Astrocyte (in vitro differentiated cells and primary cell): ENCODE data around the gene LZTS2. TPM values are rescaled to one million over a fixed set of nuclear protein-coding genes. Genes with fewer than 3 reads are reported as not detected.
A peak's percentile ranks its signal among the peaks of the same experiment; 100 is the strongest.

Experiments used
- DNase-seq: peaks from one replicate; pipeline ENCODE4 v3.0.0-alpha.2; 2010; ENCODE audit warnings: low read depth
- FAIRE-seq: peaks from 2 replicates; lab custom pipeline; 2011; peaks lifted over from hg19 to GRCh38; lab: Jason Lieb, UNC
- H2AFZ ChIP-seq: 2 replicates; pipeline ENCODE4 v1.6.0; 2012; ENCODE audit warnings: low read depth, low read length, inconsistent platforms
- H3K27ac ChIP-seq: 2 replicates; pipeline ENCODE4 v1.5.1; 2011; ENCODE audit warnings: low read depth, low read length, inconsistent platforms
- H3K27me3 ChIP-seq: 2 replicates; pipeline ENCODE4 v1.6.0; 2011; ENCODE audit warnings: low read length, inconsistent platforms; ENCODE audit not compliant: insufficient read depth
- H3K36me3 ChIP-seq: 2 replicates; pipeline ENCODE4 v1.5.1; 2011; ENCODE audit warnings: low read length, inconsistent platforms; ENCODE audit not compliant: insufficient read depth
- H3K4me1 ChIP-seq: 2 replicates; pipeline ENCODE4 v1.5.1; 2011; ENCODE audit warnings: low read length, inconsistent platforms; ENCODE audit not compliant: insufficient read depth
- H3K4me2 ChIP-seq: 2 replicates; pipeline ENCODE4 v1.6.0; 2012; ENCODE audit warnings: low read length, inconsistent platforms
- H3K4me3 ChIP-seq: 2 replicates; pipeline ENCODE4 v1.5.1; 2011; ENCODE audit warnings: low read depth, mild to moderate bottlenecking, low read length, inconsistent platforms; ENCODE audit not compliant: insufficient read depth
- H3K79me2 ChIP-seq: 2 replicates; pipeline ENCODE4 v1.6.0; 2012; ENCODE audit warnings: mild to moderate bottlenecking, low read length, inconsistent platforms; ENCODE audit not compliant: insufficient read depth
- H3K9ac ChIP-seq: 2 replicates; pipeline ENCODE4 v1.6.0; 2012; ENCODE audit warnings: mild to moderate bottlenecking, low read length, inconsistent platforms
- H3K9me3 ChIP-seq: 2 replicates; pipeline ENCODE4 v1.5.1; 2012; ENCODE audit warnings: low read depth, mild to moderate bottlenecking, low read length, inconsistent platforms; ENCODE audit not compliant: insufficient read depth
- H4K20me1 ChIP-seq: 2 replicates; pipeline ENCODE4 v1.6.0; 2012; ENCODE audit warnings: low read length, inconsistent platforms; ENCODE audit not compliant: insufficient read depth
- H3K27ac Mint-ChIP-seq: one replicate; pipeline ENCODE4 v1.8.0; 2021; ENCODE audit warnings: mild to moderate bottlenecking, mixed read lengths; ENCODE audit not compliant: unreplicated experiment
- H3K27me3 Mint-ChIP-seq: one replicate; pipeline ENCODE4 v1.8.0; 2021; ENCODE audit warnings: low read depth, mixed read lengths; ENCODE audit not compliant: unreplicated experiment
- H3K36me3 Mint-ChIP-seq: one replicate; pipeline ENCODE4 v1.8.0; 2021; ENCODE audit warnings: low read depth, mixed read lengths; ENCODE audit not compliant: unreplicated experiment
- H3K4me1 Mint-ChIP-seq: one replicate; pipeline ENCODE4 v1.8.0; 2021; ENCODE audit warnings: low read depth, mixed read lengths; ENCODE audit not compliant: unreplicated experiment
- H3K4me3 Mint-ChIP-seq: one replicate; pipeline ENCODE4 v1.8.0; 2021; ENCODE audit warnings: mild to moderate bottlenecking, moderate library complexity, mixed read lengths; ENCODE audit not compliant: unreplicated experiment
- H3K9me3 Mint-ChIP-seq: one replicate; pipeline ENCODE4 v1.8.0; 2021; ENCODE audit warnings: mild to moderate bottlenecking, mixed read lengths; ENCODE audit not compliant: unreplicated experiment
- EZH2 ChIP-seq: IDR thresholded peaks from 2 replicates; pipeline ENCODE4 v1.6.1; 2012; ENCODE audit warnings: mild to moderate bottlenecking, low read length, inconsistent platforms; ENCODE audit not compliant: insufficient read depth
- total RNA-seq: library from RNA; stranded (reverse); gene quantifications from 2 replicates; pipeline ENCODE4 v1.2.1, GENCODE V29; 2021
- TF ChIP-seq, protein P1 (sequence below): IDR thresholded peaks from 2 replicates; pipeline ENCODE4 v1.5.1; 2011; ENCODE audit warnings: low read depth, mild to moderate bottlenecking, inconsistent platforms, low read length, moderate library complexity; ENCODE audit not compliant: insufficient read depth

LZTS2 gene
- total RNA-seq, 1 donor from 2014 or later, result 69.9 TPM

DNA sequence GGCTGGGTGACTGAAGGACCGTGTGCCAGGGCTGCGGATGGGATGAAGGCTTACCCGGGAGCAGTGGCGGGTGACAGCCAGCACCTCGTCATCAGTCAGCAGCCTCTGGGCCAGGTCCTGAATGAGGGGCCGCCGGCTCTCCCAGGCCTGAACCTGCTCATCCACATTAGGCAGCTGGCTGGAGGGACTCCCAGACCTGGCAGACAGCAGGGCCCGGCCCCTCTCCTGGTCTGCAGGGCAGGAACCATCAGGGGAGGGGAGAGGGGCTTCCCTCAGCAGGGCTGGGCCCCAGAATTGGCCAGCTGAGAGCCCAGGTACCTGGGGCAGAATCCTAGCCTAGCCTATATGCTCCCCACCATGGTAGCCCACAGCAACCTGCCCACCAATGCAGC, 16.0 kb downstream of the LZTS2 start:
- H3K9me3 Mint-ChIP-seq, result no peaks in the 10 kb centered on the region
- peaks cover 18% of the 10 kb centered on the region for H3K27me3 Mint-ChIP-seq
- H3K4me3 ChIP-seq, result no peak overlapping the region
- H3K27ac Mint-ChIP-seq, result no peak overlapping the region
- no peak for DNase-seq
- no peaks in the 10 kb centered on the region for H3K79me2 ChIP-seq
- H3K27me3 ChIP-seq, result no peaks in the 10 kb centered on the region
- peaks cover 2% of the 10 kb centered on the region for H4K20me1 ChIP-seq
- no peak overlapping the region for H3K4me3 Mint-ChIP-seq
- FAIRE-seq, result no peak
- H3K4me1 Mint-ChIP-seq, result peaks cover 23% of the 10 kb centered on the region
- TF ChIP-seq, protein P1, sequence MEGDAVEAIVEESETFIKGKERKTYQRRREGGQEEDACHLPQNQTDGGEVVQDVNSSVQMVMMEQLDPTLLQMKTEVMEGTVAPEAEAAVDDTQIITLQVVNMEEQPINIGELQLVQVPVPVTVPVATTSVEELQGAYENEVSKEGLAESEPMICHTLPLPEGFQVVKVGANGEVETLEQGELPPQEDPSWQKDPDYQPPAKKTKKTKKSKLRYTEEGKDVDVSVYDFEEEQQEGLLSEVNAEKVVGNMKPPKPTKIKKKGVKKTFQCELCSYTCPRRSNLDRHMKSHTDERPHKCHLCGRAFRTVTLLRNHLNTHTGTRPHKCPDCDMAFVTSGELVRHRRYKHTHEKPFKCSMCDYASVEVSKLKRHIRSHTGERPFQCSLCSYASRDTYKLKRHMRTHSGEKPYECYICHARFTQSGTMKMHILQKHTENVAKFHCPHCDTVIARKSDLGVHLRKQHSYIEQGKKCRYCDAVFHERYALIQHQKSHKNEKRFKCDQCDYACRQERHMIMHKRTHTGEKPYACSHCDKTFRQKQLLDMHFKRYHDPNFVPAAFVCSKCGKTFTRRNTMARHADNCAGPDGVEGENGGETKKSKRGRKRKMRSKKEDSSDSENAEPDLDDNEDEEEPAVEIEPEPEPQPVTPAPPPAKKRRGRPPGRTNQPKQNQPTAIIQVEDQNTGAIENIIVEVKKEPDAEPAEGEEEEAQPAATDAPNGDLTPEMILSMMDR, result no peak
- TF ChIP-seq EZH2, result no peak
- peaks cover 2% of the 10 kb centered on the region for H3K36me3 Mint-ChIP-seq
- H3K9ac ChIP-seq, result no peak overlapping the region
- no peak overlapping the region for H3K27ac ChIP-seq
- peaks cover 43% of the 10 kb centered on the region for H3K4me1 ChIP-seq
- no peaks in the 10 kb centered on the region for H3K9me3 ChIP-seq
- no peak overlapping the region for H2AFZ ChIP-seq
- peak overlapping the region; percentile 24 for H3K4me2 ChIP-seq
- no peaks in the 10 kb centered on the region for H3K36me3 ChIP-seq

DNA sequence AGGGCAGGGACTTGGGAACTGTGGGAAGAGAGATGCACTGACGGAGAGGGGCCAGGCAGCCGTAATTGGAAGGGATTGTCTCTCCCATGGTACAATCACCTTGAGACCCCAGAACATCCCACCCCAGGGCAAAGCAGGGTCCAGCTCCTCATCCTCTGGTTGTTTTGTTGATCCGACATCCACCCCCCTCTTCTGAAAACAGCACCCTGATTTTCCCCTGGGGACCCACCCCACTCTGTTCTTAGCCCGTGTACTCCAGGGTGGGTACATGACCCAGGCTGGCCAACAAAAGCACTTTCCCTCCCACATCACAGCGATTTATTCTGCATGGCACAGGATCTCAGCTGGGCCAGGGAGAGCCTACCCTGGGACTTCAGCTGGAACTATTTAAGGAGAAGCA, 17.2 kb downstream of the LZTS2 start:
- Histone ChIP-seq H3K9ac (no peak overlapping the region), H3K4me2 (no peak overlapping the region), H3K36me3 (no peaks in the 10 kb centered on the region), H4K20me1 (peaks cover 2% of the 10 kb centered on the region), H3K9me3 (no peaks in the 10 kb centered on the region), H2AFZ (no peak overlapping the region), H3K27me3 (no peaks in the 10 kb centered on the region), H3K79me2 (no peaks in the 10 kb centered on the region), H3K27ac (no peak overlapping the region), H3K4me1 (peaks cover 42% of the 10 kb centered on the region), H3K4me3 (no peak overlapping the region)
- FAIRE-seq (no peak), DNase-seq (no peak)
- Mint-ChIP-seq H3K9me3 (no peaks in the 10 kb centered on the region), H3K4me3 (no peak overlapping the region), H3K27ac (peak overlapping the region; percentile 34), H3K36me3 (peaks cover 2% of the 10 kb centered on the region), H3K27me3 (peaks cover 26% of the 10 kb centered on the region), H3K4me1 (peaks cover 23% of the 10 kb centered on the region)
- TF ChIP-seq, protein P1, result no peak

DNA sequence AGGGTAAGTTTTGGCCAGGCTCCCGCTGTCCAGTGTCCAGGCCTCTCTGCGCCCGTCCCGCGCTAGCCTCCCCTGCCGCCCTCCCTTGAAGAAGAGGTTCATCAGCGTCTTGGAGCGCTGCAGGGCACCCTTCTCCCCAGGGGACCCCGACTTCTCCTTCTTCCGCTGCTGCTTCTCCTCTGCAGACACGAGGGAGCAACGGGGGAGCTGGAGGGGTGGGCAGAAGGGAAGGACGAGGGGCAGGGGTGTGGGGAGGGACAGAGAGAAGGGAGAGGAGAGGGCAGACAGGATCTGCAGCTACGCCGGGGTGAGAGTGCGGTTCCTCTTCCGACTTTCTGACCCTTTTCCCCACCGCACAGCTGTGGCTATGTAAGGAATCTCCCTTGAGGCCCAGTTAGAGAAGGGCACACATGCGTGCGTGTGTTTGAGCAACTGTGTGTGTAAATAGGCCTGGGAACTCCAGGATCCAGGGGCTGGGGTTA, 18.6 kb downstream of the LZTS2 start:
- Histone ChIP-seq H4K20me1 (peaks cover 2% of the 10 kb centered on the region), H3K79me2 (no peaks in the 10 kb centered on the region), H3K27ac (no peak overlapping the region), H3K4me2 (peak overlapping the region; percentile 51), H3K27me3 (no peaks in the 10 kb centered on the region), H3K4me3 (no peak overlapping the region), H2AFZ (no peak overlapping the region), H3K4me1 (peaks cover 29% of the 10 kb centered on the region), H3K9ac (no peak overlapping the region), H3K36me3 (no peaks in the 10 kb centered on the region), H3K9me3 (no peaks in the 10 kb centered on the region)
- FAIRE-seq (no peak), DNase-seq (no peak)
- peak overlapping the region; percentile 71 for H3K4me3 Mint-ChIP-seq
- peaks cover 29% of the 10 kb centered on the region for H3K27me3 Mint-ChIP-seq
- H3K9me3 Mint-ChIP-seq, result no peaks in the 10 kb centered on the region
- H3K4me1 Mint-ChIP-seq, result peaks cover 19% of the 10 kb centered on the region
- TF ChIP-seq EZH2, result no peak
- TF ChIP-seq, protein P1, result no peak
- H3K36me3 Mint-ChIP-seq, result peaks cover 2% of the 10 kb centered on the region
- peak overlapping the region; percentile 66 for H3K27ac Mint-ChIP-seq
